ENCODE measurements around the gene CLK4. TPM values are rescaled to one million over a fixed set of nuclear protein-coding genes. Genes with fewer than 3 reads are reported as not detected.

The CLK4 gene
- total and polyA plus RNA-seq, 2 of the 8 experiments (the other 6 are each of a cell fraction or from before 2014, with no cell fraction given) = 8.1 to 12.6 TPM

- no peak overlapping the region for H4K91ac ChIP-seq (replicated peaks; ENCODE audit: insufficient read length, low read length)
- DNase-seq (ENCODE audit: low read depth in 1 of 2, low spot score in 2 of 2) (no peak), FAIRE-seq (no peak)
- H3K56ac ChIP-seq (replicated peaks; ENCODE audit: insufficient read length, low read depth, low read length) = no peak overlapping the region
- H3K18ac ChIP-seq (ENCODE audit: extremely low read depth, low read length) = no peak overlapping the region
- H2AK5ac ChIP-seq (ENCODE audit: low read depth, low read length) = no peak overlapping the region
- H3K23ac ChIP-seq (ENCODE audit: insufficient read length) = no peak overlapping the region
- CTCF ChIA-PET (ENCODE audit: partially characterized antibody) = interaction anchor here (1.0 kb wide), 1 partner anchor 590 kb away, joined by 3 read pairs; no protein-coding TSS in a partner anchor
- H3K9me3 ChIP-seq (ENCODE audit: insufficient read depth in 2 of 2, low read depth in 1 of 2, low read length in 1 of 2) = peaks cover 0 to 9% of the 10 kb centered on the region in 2 experiments; a peak in 3 of 4 replicates
- no peak overlapping the region for H3K4me2 ChIP-seq (ENCODE audit: insufficient read depth in 1 of 2, low read depth in 2 of 2, low read length in 2 of 2)
- H3K9ac ChIP-seq (replicated peaks in 1 of 4; ENCODE audit: extremely low read depth in 1 of 4, low read depth in 3 of 4, low read length in 3 of 4) = no peak overlapping the region
- no peak overlapping the region for H2BK120ac ChIP-seq (replicated peaks; ENCODE audit: low read depth, low read length)
- H3K4me3 ChIP-seq (ENCODE audit: extremely low read depth in 1 of 4, insufficient read depth in 2 of 4, low read depth in 3 of 4, low read length in 4 of 4) = no peak overlapping the region
- H4K5ac ChIP-seq (ENCODE audit: insufficient read length, low read depth, low read length) = no peak overlapping the region
- no peak overlapping the region for H2AFZ ChIP-seq (ENCODE audit: low read length)
- no peak overlapping the region for H2BK15ac ChIP-seq (ENCODE audit: low read length)
- H4K20me1 ChIP-seq (replicated peaks in 1 of 2; ENCODE audit: control insufficient read depth in 1 of 2, insufficient read depth in 2 of 2, low read length in 2 of 2) = no peaks in the 10 kb centered on the region
- no peak overlapping the region for H3K4ac ChIP-seq (replicated peaks; ENCODE audit: insufficient read length, low read depth, low read length)
- H3K4me1 ChIP-seq (replicated peaks in 1 of 4; ENCODE audit: control insufficient read depth in 3 of 4, insufficient read depth in 4 of 4, low read length in 3 of 4) = 0 out of 7 replicates have a peak, but pooled peaks cover 0 to 1% (median 0%) of the 10 kb centered on the region in 4 experiments
- no peaks in the 10 kb centered on the region for H3K36me3 ChIP-seq (ENCODE audit: control insufficient read depth in 2 of 4, insufficient read depth in 4 of 4, low read length in 3 of 4)
- no peaks in the 10 kb centered on the region; the same call in 1 of the 2 replicates for H3K23me2 ChIP-seq (ENCODE audit: low read depth, low read length)
- no peak overlapping the region for H2BK20ac ChIP-seq (ENCODE audit: low read length)
- no peak overlapping the region for H2BK12ac ChIP-seq (ENCODE audit: low read depth, low read length)
- no peak overlapping the region for H4K8ac ChIP-seq (ENCODE audit: extremely low read depth, insufficient read depth, low read length)
- H3K27me3 ChIP-seq (replicated peaks in 1 of 4; ENCODE audit: control insufficient read depth in 3 of 4, extremely low read depth in 1 of 4, insufficient read depth in 3 of 4, low read length in 3 of 4) = no peaks in the 10 kb centered on the region
- H3K79me1 ChIP-seq (ENCODE audit: low read depth, low read length) = no peaks in the 10 kb centered on the region
- H2BK5ac ChIP-seq (ENCODE audit: low read depth, low read length) = no peak overlapping the region
- H3K79me2 ChIP-seq (ENCODE audit: control insufficient read depth in 1 of 2, insufficient read depth in 2 of 2, low read length in 2 of 2) = no peaks in the 10 kb centered on the region
- TF ChIP-seq, protein P1, sequence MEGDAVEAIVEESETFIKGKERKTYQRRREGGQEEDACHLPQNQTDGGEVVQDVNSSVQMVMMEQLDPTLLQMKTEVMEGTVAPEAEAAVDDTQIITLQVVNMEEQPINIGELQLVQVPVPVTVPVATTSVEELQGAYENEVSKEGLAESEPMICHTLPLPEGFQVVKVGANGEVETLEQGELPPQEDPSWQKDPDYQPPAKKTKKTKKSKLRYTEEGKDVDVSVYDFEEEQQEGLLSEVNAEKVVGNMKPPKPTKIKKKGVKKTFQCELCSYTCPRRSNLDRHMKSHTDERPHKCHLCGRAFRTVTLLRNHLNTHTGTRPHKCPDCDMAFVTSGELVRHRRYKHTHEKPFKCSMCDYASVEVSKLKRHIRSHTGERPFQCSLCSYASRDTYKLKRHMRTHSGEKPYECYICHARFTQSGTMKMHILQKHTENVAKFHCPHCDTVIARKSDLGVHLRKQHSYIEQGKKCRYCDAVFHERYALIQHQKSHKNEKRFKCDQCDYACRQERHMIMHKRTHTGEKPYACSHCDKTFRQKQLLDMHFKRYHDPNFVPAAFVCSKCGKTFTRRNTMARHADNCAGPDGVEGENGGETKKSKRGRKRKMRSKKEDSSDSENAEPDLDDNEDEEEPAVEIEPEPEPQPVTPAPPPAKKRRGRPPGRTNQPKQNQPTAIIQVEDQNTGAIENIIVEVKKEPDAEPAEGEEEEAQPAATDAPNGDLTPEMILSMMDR (IDR thresholded peaks at IDR 0.05; ENCODE audit: control extremely low read depth in 1 of 3, insufficient read depth in 1 of 3, low read depth in 1 of 3, low read length in 3 of 3) = no peak
- TF ChIP-seq RAD21 (IDR thresholded peaks at IDR 0.05 in 1 of 2, conservative IDR thresholded peaks at IDR 0.05 in 1 of 2; ENCODE audit: low read depth in 2 of 2, low read length in 2 of 2) (no peak), RXRA (IDR thresholded peaks at IDR 0.05; ENCODE audit: insufficient read depth, low read depth, low read length) (no peak), POU5F1 (IDR thresholded peaks at IDR 0.05; ENCODE audit: low read depth, low read length) (no peak), SIX5 (IDR thresholded peaks at IDR 0.05; ENCODE audit: low read depth, low read length) (no peak), EZH2 (IDR thresholded peaks at IDR 0.05; ENCODE audit: low read depth, low read length, severe bottlenecking) (no peak), TAF1 (IDR thresholded peaks at IDR 0.05; ENCODE audit: low read depth, low read length) (no peak), POLR2A (IDR thresholded peaks at IDR 0.05; ENCODE audit: control extremely low read depth in 1 of 2, low read depth in 2 of 2, low read length in 2 of 2) (no peak), YY1 (IDR thresholded peaks at IDR 0.05; ENCODE audit: low read depth, low read length) (no peak), SAP30 (IDR thresholded peaks at IDR 0.05; ENCODE audit: insufficient read depth, insufficient replicate concordance, low read length) (no peak), SP4 (IDR thresholded peaks at IDR 0.05; ENCODE audit: low read length) (no peak)
- no peak overlapping the region for H3K14ac ChIP-seq (ENCODE audit: insufficient read length)
- POLR2A ChIA-PET (ENCODE audit: partially characterized antibody) = no interaction called here
- no peak overlapping the region for H3K27ac ChIP-seq (ENCODE audit: low read depth, low read length)
These were observed 47.5 kb upstream of the CLK4 start for GRCh38 chr5:178674334-178674733.

All from H1 (cell line).